ENCODE results near the gene S100A13.
A peak's percentile ranks its signal among the peaks of the same experiment; 100 is the strongest.
"Not testable (repeated sequence)": the region's sequence is repeated elsewhere in the genome, so short reads cannot be mapped to it uniquely, and the experiment has no call there.

Gene S100A13

GRCh38 chr1:153583514-153583913 lies 43.8 kb downstream of the S100A13 start:
- not testable (repeated sequence) for H3K4me1 ChIP-seq (ENCODE audit: control insufficient read depth, insufficient read depth, low read length); H3K9ac ChIP-seq (ENCODE audit: low read depth, low read length); H3K4me3 ChIP-seq (ENCODE audit: low read depth, low read length); H3K9me3 ChIP-seq (ENCODE audit: control insufficient read depth, insufficient read depth, low read length); H3K36me3 ChIP-seq (ENCODE audit: control insufficient read depth, insufficient read depth, low read length); H3K27ac ChIP-seq (ENCODE audit: low read depth, low read length); H3K27me3 ChIP-seq (ENCODE audit: control insufficient read depth, insufficient read depth, low read length)

- H3K4me3 ChIP-seq (ENCODE audit: low read depth, low read length); H3K36me3 ChIP-seq (ENCODE audit: control insufficient read depth, insufficient read depth, low read length); H3K9me3 ChIP-seq (ENCODE audit: control insufficient read depth, insufficient read depth, low read length); H3K27ac ChIP-seq (ENCODE audit: low read depth, low read length); H3K4me1 ChIP-seq (ENCODE audit: control insufficient read depth, insufficient read depth, low read length); H3K27me3 ChIP-seq (ENCODE audit: control insufficient read depth, insufficient read depth, low read length); H3K9ac ChIP-seq (ENCODE audit: low read depth, low read length): not testable (repeated sequence)
Observed at GRCh38 chr1:153582836-153583235, 44.5 kb downstream of the S100A13 start.

DNA sequence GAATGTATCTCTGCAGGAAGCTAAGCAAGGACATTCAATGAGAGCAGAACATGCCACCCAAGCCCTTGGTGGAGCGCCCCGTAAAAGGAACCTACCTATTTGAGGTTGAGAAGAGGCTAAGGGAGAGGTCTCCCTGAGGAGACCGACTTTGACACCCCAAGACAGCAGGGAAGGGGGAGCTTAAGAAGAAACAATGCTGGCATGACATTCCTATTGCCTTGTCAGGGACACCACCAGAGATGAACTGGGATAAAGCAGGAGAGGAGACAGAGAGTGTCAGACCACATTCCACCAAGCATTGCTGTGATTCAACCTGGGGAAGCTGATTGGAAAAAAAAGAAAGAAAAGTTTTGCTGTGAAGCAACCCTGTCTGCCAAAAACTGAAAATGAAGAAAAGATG lies 48.4 kb downstream of the S100A13 start:
- Histone ChIP-seq H3K36me3 (ENCODE audit: control insufficient read depth, insufficient read depth, low read length) (no peaks in the 10 kb centered on the region), H3K4me1 (ENCODE audit: control insufficient read depth, insufficient read depth, low read length) (no peaks in the 10 kb centered on the region), H3K4me3 (ENCODE audit: low read depth, low read length) (no peak overlapping the region), H3K27me3 (ENCODE audit: control insufficient read depth, insufficient read depth, low read length) (no peaks in the 10 kb centered on the region), H3K9ac (ENCODE audit: low read depth, low read length) (no peak overlapping the region), H3K27ac (ENCODE audit: low read depth, low read length) (peak overlapping the region; percentile 34), H3K9me3 (ENCODE audit: control insufficient read depth, insufficient read depth, low read length) (no peaks in the 10 kb centered on the region)

DNA sequence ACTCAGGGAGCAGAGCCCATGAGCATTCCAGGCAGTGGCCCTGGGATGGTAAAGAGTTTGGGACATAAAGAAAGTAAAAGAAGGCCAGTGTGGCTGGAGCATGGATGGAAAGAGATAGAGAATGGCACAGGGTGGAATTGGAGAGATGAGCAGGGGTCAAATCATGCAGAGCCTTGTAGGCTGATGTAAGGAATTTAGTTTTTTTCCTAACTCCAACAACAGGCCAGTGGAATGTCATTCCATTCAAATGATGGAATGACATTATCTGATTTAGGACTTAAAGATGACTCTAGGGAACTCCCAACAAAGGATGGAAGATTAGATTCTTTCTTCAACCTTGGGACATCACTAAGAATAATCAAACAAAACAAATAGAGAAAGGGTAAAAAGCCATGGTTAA lies 48.8 kb downstream of the S100A13 start:
- Histone ChIP-seq H3K36me3 (ENCODE audit: control insufficient read depth, insufficient read depth, low read length) (no peaks in the 10 kb centered on the region), H3K4me3 (ENCODE audit: low read depth, low read length) (no peak overlapping the region), H3K9ac (ENCODE audit: low read depth, low read length) (no peak overlapping the region), H3K27me3 (ENCODE audit: control insufficient read depth, insufficient read depth, low read length) (no peaks in the 10 kb centered on the region), H3K9me3 (ENCODE audit: control insufficient read depth, insufficient read depth, low read length) (no peaks in the 10 kb centered on the region), H3K27ac (ENCODE audit: low read depth, low read length) (peak overlapping the region; percentile 34), H3K4me1 (ENCODE audit: control insufficient read depth, insufficient read depth, low read length) (no peaks in the 10 kb centered on the region)

DNA sequence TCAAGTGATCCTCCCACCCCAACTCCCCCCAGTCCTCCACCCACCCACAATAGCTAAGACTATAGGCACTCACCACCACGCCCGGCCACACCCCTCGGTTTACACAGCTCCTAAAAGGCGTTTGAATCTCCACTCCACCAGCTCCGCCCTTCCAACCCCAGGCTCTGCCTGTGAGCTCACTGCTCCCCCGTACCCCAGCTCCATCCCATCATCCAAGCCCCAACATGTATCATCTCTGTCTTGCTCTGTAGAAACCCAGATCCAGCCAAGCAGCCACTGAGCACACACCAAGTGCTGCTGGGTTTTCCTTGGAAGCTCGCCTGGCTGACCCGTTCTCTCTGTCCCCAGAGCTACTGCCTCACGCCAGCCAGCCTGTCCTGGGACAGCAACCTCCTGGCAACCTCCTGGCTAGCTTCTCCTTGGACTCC lies 49.7 kb downstream of the S100A13 start:
- Histone ChIP-seq H3K9ac (ENCODE audit: low read depth, low read length) (no peak overlapping the region), H3K27ac (ENCODE audit: low read depth, low read length) (peak overlapping the region; percentile 36), H3K36me3 (ENCODE audit: control insufficient read depth, insufficient read depth, low read length) (no peaks in the 10 kb centered on the region), H3K27me3 (ENCODE audit: control insufficient read depth, insufficient read depth, low read length) (no peaks in the 10 kb centered on the region), H3K4me1 (ENCODE audit: control insufficient read depth, insufficient read depth, low read length) (no peaks in the 10 kb centered on the region), H3K4me3 (ENCODE audit: low read depth, low read length) (no peak overlapping the region), H3K9me3 (ENCODE audit: control insufficient read depth, insufficient read depth, low read length) (no peaks in the 10 kb centered on the region)

- H3K4me3 ChIP-seq (ENCODE audit: low read depth, low read length): no peak overlapping the region
- no peak overlapping the region for H3K9ac ChIP-seq (ENCODE audit: low read depth, low read length)
- no peaks in the 10 kb centered on the region for H3K27me3 ChIP-seq (ENCODE audit: control insufficient read depth, insufficient read depth, low read length)
- no peak overlapping the region for H3K27ac ChIP-seq (ENCODE audit: low read depth, low read length)
- H3K36me3 ChIP-seq (ENCODE audit: control insufficient read depth, insufficient read depth, low read length): no peaks in the 10 kb centered on the region
- H3K4me1 ChIP-seq (ENCODE audit: control insufficient read depth, insufficient read depth, low read length): no peaks in the 10 kb centered on the region
- no peaks in the 10 kb centered on the region for H3K9me3 ChIP-seq (ENCODE audit: control insufficient read depth, insufficient read depth, low read length)
Observed at GRCh38 chr1:153577138-153577537, 50.2 kb downstream of the S100A13 start.

GRCh38 chr1:153575497-153575896 lies 51.8 kb downstream of the S100A13 start:
- H3K9ac ChIP-seq (ENCODE audit: low read depth, low read length); H3K27ac ChIP-seq (ENCODE audit: low read depth, low read length); H3K27me3 ChIP-seq (ENCODE audit: control insufficient read depth, insufficient read depth, low read length); H3K4me3 ChIP-seq (ENCODE audit: low read depth, low read length); H3K9me3 ChIP-seq (ENCODE audit: control insufficient read depth, insufficient read depth, low read length); H3K4me1 ChIP-seq (ENCODE audit: control insufficient read depth, insufficient read depth, low read length); H3K36me3 ChIP-seq (ENCODE audit: control insufficient read depth, insufficient read depth, low read length): not testable (repeated sequence)

- not testable (repeated sequence) for H3K27me3 ChIP-seq (ENCODE audit: control insufficient read depth, insufficient read depth, low read length)
Observed at GRCh38 chr1:153575081-153575491, 52.2 kb downstream of the S100A13 start.

DNA sequence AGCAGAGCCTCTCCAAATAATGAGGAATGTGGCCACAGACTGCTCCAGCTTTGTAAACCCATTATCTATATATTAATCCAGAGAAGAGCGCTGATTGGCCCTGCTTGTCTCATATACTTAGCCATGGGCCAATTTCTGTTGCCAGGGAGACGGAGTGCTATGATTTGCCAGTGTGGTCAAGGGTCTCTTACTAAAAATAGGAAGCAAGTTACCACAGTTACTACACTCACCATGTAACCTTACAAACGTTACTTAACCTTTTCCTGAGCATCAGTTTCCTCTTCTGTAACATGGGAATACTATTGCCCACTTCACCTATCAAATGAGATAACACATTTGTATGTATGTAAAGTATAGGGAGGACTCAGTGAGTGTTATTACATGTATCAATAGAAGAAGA lies 54.0 kb downstream of the S100A13 start:
- no peak overlapping the region for H3K4me3 ChIP-seq (ENCODE audit: low read depth, low read length)
- H3K27me3 ChIP-seq (ENCODE audit: control insufficient read depth, insufficient read depth, low read length): no peaks in the 10 kb centered on the region
- H3K27ac ChIP-seq (ENCODE audit: low read depth, low read length): no peak overlapping the region
- no peaks in the 10 kb centered on the region for H3K9me3 ChIP-seq (ENCODE audit: control insufficient read depth, insufficient read depth, low read length)
- H3K36me3 ChIP-seq (ENCODE audit: control insufficient read depth, insufficient read depth, low read length): no peaks in the 10 kb centered on the region
- H3K9ac ChIP-seq (ENCODE audit: low read depth, low read length): no peak overlapping the region
- H3K4me1 ChIP-seq (ENCODE audit: control insufficient read depth, insufficient read depth, low read length): peaks cover under 1% of the 10 kb centered on the region

More at GRCh38 chr1:153575081-153575491, 52.2 kb downstream of the S100A13 start:
- not testable (repeated sequence) for H3K4me3 ChIP-seq (ENCODE audit: low read depth, low read length); H3K9me3 ChIP-seq (ENCODE audit: control insufficient read depth, insufficient read depth, low read length); H3K4me1 ChIP-seq (ENCODE audit: control insufficient read depth, insufficient read depth, low read length); H3K36me3 ChIP-seq (ENCODE audit: control insufficient read depth, insufficient read depth, low read length); H3K9ac ChIP-seq (ENCODE audit: low read depth, low read length); H3K27ac ChIP-seq (ENCODE audit: low read depth, low read length)

GRCh38 chr1:153572569-153573015 lies 54.7 kb downstream of the S100A13 start:
- Histone ChIP-seq H3K36me3 (ENCODE audit: control insufficient read depth, insufficient read depth, low read length) (no peaks in the 10 kb centered on the region), H3K4me1 (ENCODE audit: control insufficient read depth, insufficient read depth, low read length) (peaks cover 8% of the 10 kb centered on the region), H3K4me3 (ENCODE audit: low read depth, low read length) (no peak overlapping the region), H3K27ac (ENCODE audit: low read depth, low read length) (no peak overlapping the region), H3K9ac (ENCODE audit: low read depth, low read length) (no peak overlapping the region), H3K27me3 (ENCODE audit: control insufficient read depth, insufficient read depth, low read length) (no peaks in the 10 kb centered on the region), H3K9me3 (ENCODE audit: control insufficient read depth, insufficient read depth, low read length) (no peaks in the 10 kb centered on the region)

DNA sequence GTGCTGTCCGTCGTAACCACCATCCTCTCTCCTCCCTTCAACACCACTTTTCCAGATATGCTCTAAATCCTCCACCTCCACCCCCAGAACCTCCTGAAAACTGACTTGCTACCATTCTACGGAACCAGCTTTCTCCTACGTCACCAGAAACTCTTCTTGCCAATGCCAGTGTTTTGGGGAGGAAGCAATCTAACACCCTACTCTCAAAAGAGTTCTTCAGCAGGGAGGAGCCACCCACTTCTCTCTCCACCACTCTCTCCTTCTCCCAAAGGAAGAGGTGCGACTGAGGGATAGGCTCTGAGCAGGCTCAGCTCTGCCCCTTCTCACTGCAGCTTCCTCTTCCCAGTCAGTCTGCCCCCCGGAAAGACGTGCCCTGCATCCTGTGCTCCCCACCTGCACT lies 55.6 kb downstream of the S100A13 start:
- no peaks in the 10 kb centered on the region for H3K36me3 ChIP-seq (ENCODE audit: control insufficient read depth, insufficient read depth, low read length)
- no peak overlapping the region for H3K27ac ChIP-seq (ENCODE audit: low read depth, low read length)
- H3K27me3 ChIP-seq (ENCODE audit: control insufficient read depth, insufficient read depth, low read length): no peaks in the 10 kb centered on the region
- peaks cover 17% of the 10 kb centered on the region for H3K4me1 ChIP-seq (ENCODE audit: control insufficient read depth, insufficient read depth, low read length)
- H3K9ac ChIP-seq (ENCODE audit: low read depth, low read length): no peak overlapping the region
- no peak overlapping the region for H3K4me3 ChIP-seq (ENCODE audit: low read depth, low read length)
- H3K9me3 ChIP-seq (ENCODE audit: control insufficient read depth, insufficient read depth, low read length): no peaks in the 10 kb centered on the region

- no peak overlapping the region for H3K27ac ChIP-seq (ENCODE audit: low read depth, low read length)
- H3K9me3 ChIP-seq (ENCODE audit: control insufficient read depth, insufficient read depth, low read length): no peaks in the 10 kb centered on the region
- H3K9ac ChIP-seq (ENCODE audit: low read depth, low read length): no peak overlapping the region
- H3K4me1 ChIP-seq (ENCODE audit: control insufficient read depth, insufficient read depth, low read length): peaks cover 25% of the 10 kb centered on the region
- no peaks in the 10 kb centered on the region for H3K36me3 ChIP-seq (ENCODE audit: control insufficient read depth, insufficient read depth, low read length)
- H3K4me3 ChIP-seq (ENCODE audit: low read depth, low read length): no peak overlapping the region
- no peaks in the 10 kb centered on the region for H3K27me3 ChIP-seq (ENCODE audit: control insufficient read depth, insufficient read depth, low read length)
Observed at GRCh38 chr1:153570874-153571273, 56.4 kb downstream of the S100A13 start.

All from HUES48 (cell line).